Uterus (tissue), 2 donors: ENCODE results near the gene PKD1L1.

Experiments
- CTCF ChIP-seq, 4 experiments: fragments of 200-600 bp in 2 of 4; fragments of 450-650 bp in 2 of 4; sonication (generic) in 2 of 4; IDR thresholded peaks; one replicate each; pipeline ENCODE4 v1.5.1; 2016 to 2019; ENCODE audit warnings: antibody characterized with exemption in 4 of 4, mild to moderate bottlenecking in 2 of 4, moderate library complexity in 1 of 4
- POLR2A ChIP-seq, 2 donors: fragments of 450-650 bp; IDR thresholded peaks; one replicate each; pipeline ENCODE4 v1.6.1; 2016; ENCODE audit warnings: antibody characterized with exemption in 2 of 2, mild to moderate bottlenecking in 1 of 2, moderate library complexity in 1 of 2

GRCh38 chr7:47890606-47891005 lies 57.7 kb downstream of the PKD1L1 start:
- TF ChIP-seq CTCF (IDR thresholded peaks at IDR 0.05) (no peak), POLR2A (IDR thresholded peaks at IDR 0.05) (no peak)
